ENCODE results near the gene FBXO28. TPM values are rescaled to one million over a fixed set of nuclear protein-coding genes. Genes with fewer than 3 reads are reported as not detected.
"Not testable (repeated sequence)": the region's sequence is repeated elsewhere in the genome, so short reads cannot be mapped to it uniquely, and the experiment has no call there.

The FBXO28 gene
- total and polyA plus RNA-seq, 2 experiments from 2014 or later, result 17.1 to 26.6 TPM

GRCh38 chr1:224205438-224205840 lies 91.5 kb downstream of the FBXO28 start:
- Histone ChIP-seq H3K79me2 (no peaks in the 10 kb centered on the region), H3K36me3 (replicated peaks; ENCODE audit: insufficient read depth, low read depth) (no peaks in the 10 kb centered on the region), H2AFZ (no peak overlapping the region), H3K27ac (peak overlapping the region; percentile 99), H3K27me3 (no peaks in the 10 kb centered on the region), H3K9me3 (ENCODE audit: low read depth) (no peaks in the 10 kb centered on the region), H3K4me2 (peak overlapping the region; percentile 73), H4K20me1 (ENCODE audit: insufficient read depth, poor library complexity, severe bottlenecking) (no peaks in the 10 kb centered on the region), H3K9me2 (replicated peaks; ENCODE audit: insufficient read depth) (no peaks in the 10 kb centered on the region), H3K4me1 (ENCODE audit: insufficient read depth) (peaks cover 20% of the 10 kb centered on the region), H3K4me3 (no peak overlapping the region)
- 22% methylated on average over 4 of the region's 4 CpGs for WGBS (ENCODE audit: low lambda C conversion rate, missing lambda C conversion rate)
- peak; percentile 72 for DNase-seq (ENCODE audit: low spot score)
- TF ChIP-seq CTCF (IDR thresholded peaks at IDR 0.05; ENCODE audit: poor library complexity), result no peak
- TF ChIP-seq EZH2phosphoT487 (IDR thresholded peaks at IDR 0.05; ENCODE audit: low read depth, severe bottlenecking, unreplicated experiment), result no peak
- no peak for TF ChIP-seq EZH2 (IDR thresholded peaks at IDR 0.05; ENCODE audit: borderline replicate concordance)

- peak; percentile 47 for DNase-seq (ENCODE audit: low spot score)
- peak overlapping the region; percentile 73 for H3K4me2 ChIP-seq
These were observed 92.1 kb downstream of the FBXO28 start for GRCh38 chr1:224205931-224206538.

GRCh38 chr1:224211206-224211962 lies 97.5 kb downstream of the FBXO28 start:
- no peak for TF ChIP-seq EZH2 (IDR thresholded peaks at IDR 0.05; ENCODE audit: borderline replicate concordance)
- no peak for TF ChIP-seq EZH2phosphoT487 (IDR thresholded peaks at IDR 0.05; ENCODE audit: low read depth, severe bottlenecking, unreplicated experiment)
- TF ChIP-seq CTCF (IDR thresholded peaks at IDR 0.05; ENCODE audit: poor library complexity), result no peak
- 54% methylated on average over 4 of the region's 4 CpGs for WGBS (ENCODE audit: low lambda C conversion rate, missing lambda C conversion rate)
- Histone ChIP-seq H3K79me2 (no peaks in the 10 kb centered on the region), H3K27me3 (no peaks in the 10 kb centered on the region), H4K20me1 (ENCODE audit: insufficient read depth, poor library complexity, severe bottlenecking) (no peaks in the 10 kb centered on the region), H3K36me3 (replicated peaks; ENCODE audit: insufficient read depth, low read depth) (no peaks in the 10 kb centered on the region), H3K9me2 (replicated peaks; ENCODE audit: insufficient read depth) (no peaks in the 10 kb centered on the region), H3K4me2 (peak overlapping the region; percentile 17), H3K27ac (peak overlapping the region; percentile 61), H3K4me3 (no peak overlapping the region), H2AFZ (no peak overlapping the region), H3K4me1 (ENCODE audit: insufficient read depth) (peaks cover 35% of the 10 kb centered on the region), H3K9me3 (ENCODE audit: low read depth) (no peaks in the 10 kb centered on the region)
- DNase-seq (ENCODE audit: low spot score), result peak; percentile 84

More at GRCh38 chr1:224205931-224206538, 92.1 kb downstream of the FBXO28 start:
- WGBS (ENCODE audit: low lambda C conversion rate, missing lambda C conversion rate), result 56% methylated on average over 10 of the region's 10 CpGs
- not testable (repeated sequence) for H3K9me2 ChIP-seq (replicated peaks; ENCODE audit: insufficient read depth); H3K4me3 ChIP-seq; H2AFZ ChIP-seq; H3K9me3 ChIP-seq (ENCODE audit: low read depth); H3K36me3 ChIP-seq (replicated peaks; ENCODE audit: insufficient read depth, low read depth); H4K20me1 ChIP-seq (ENCODE audit: insufficient read depth, poor library complexity, severe bottlenecking); H3K27me3 ChIP-seq; H3K79me2 ChIP-seq
- Histone ChIP-seq H3K4me1 (ENCODE audit: insufficient read depth) (peaks cover 25% of the 10 kb centered on the region), H3K27ac (peak overlapping the region; percentile 99)

Small RNA genes within 50 kb of the gene (small RNA-seq; reads per million reads assigned to genes)
- gene AC092809.3, result not detected
- not detected for gene RF00139
- gene RN7SKP49, result not detected

Other genes starting within 250 kb of the FBXO28 start
- gene DEGS1, start 69.1 kb downstream of the FBXO28 start, total RNA-seq, result 88.7 and 97.4 TPM in 2 replicates
- gene DEGS1, start 69.1 kb downstream of the FBXO28 start, polyA plus RNA-seq, result 107 and 109 TPM in 2 replicates
- gene NVL, start 216.1 kb downstream of the FBXO28 start, total RNA-seq, result 28.9 and 34.7 TPM in 2 replicates
- gene NVL, start 216.1 kb downstream of the FBXO28 start, polyA plus RNA-seq, result 15.9 and 16.5 TPM in 2 replicates
- 62.7 and 76.2 TPM in 2 replicates for gene CNIH4, start 242.8 kb downstream of the FBXO28 start, total RNA-seq
- gene CNIH4, start 242.8 kb downstream of the FBXO28 start, polyA plus RNA-seq, result 96.6 and 106 TPM in 2 replicates

Data from hepatocyte (in vitro differentiated cells).